ENCODE results near the gene NACC2.

GRCh38 chr9:135982499-135983207, 112.4 kb downstream of the NACC2 start:
- TF ChIP-seq CTCF (IDR thresholded peaks at IDR 0.05 in 2 of 3, conservative IDR thresholded peaks at IDR 0.05 in 1 of 3; ENCODE audit: control insufficient read depth in 2 of 3, extremely low read depth in 1 of 3, insufficient read depth in 1 of 3, low read depth in 3 of 3, low read length in 3 of 3) (no peak), ATF3 (IDR thresholded peaks at IDR 0.05; ENCODE audit: borderline replicate concordance, extremely low read depth, low read depth, low read length) (no peak), CEBPB (IDR thresholded peaks at IDR 0.05; ENCODE audit: borderline replicate concordance in 1 of 2, low read depth in 2 of 2, low read length in 2 of 2) (no peak), MAX (IDR thresholded peaks at IDR 0.05; ENCODE audit: low read depth, low read length) (no peak), EZH2 (IDR thresholded peaks at IDR 0.05; ENCODE audit: borderline replicate concordance, control insufficient read depth, low read depth, low read length) (no peak)

Data from GM12878 (cell line).